HEK293 (cell line): ENCODE data around the gene TLE2.

Experiments used
- CTCF ChIP-seq: fragments of 450-650 bp; formaldehyde crosslinking; IDR thresholded peaks from 2 replicates; pipeline ENCODE4 v1.5.1; 2016; ENCODE audit warnings: missing biosample characterization, missing genetic modification characterization
- ZNF274 ChIP-seq, 2 experiments: fragments of 200-500 bp in 1 of 2; fragments of 450-650 bp in 1 of 2; sonication (Bioruptor generic) in 1 of 2; formaldehyde crosslinking in 1 of 2; IDR thresholded peaks; 2 replicates each; pipeline versions ENCODE4 v1.5.1 to v1.6.1; 2014 to 2016; ENCODE audit warnings: borderline replicate concordance in 1 of 2, inconsistent platforms in 1 of 2, low read length in 1 of 2, missing biosample characterization in 1 of 2, missing genetic modification characterization in 1 of 2

DNA sequence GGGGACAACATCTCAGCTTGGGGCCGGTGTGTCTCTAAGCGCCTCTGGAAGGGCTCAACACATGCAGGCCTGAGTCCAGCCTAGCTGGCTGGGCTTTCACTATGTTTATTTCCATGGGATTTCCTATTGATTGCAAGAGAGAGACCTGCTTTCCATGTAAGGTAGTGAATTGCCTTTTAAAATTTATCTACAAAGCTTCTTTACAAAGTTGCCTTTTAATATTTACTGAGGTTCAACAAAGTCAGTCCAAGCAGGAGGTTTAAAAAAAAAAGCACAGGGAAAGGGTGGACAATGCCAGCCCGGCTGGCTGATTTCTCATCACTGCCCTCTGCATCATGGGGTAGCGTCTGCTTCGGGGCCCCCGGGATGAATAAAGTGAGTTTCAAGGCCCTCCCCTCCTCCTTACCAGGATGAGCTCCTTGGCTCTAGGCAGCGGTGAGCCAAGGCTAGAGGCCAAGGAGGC is 15.8 kb downstream of the TLE2 start:
- TF ChIP-seq ZNF274 (IDR thresholded peaks at IDR 0.05; ENCODE audit: low read length) = no peak
- no peak for TF ChIP-seq ZNF274 (tag by site-specific recombination; IDR thresholded peaks at IDR 0.05; ENCODE audit: borderline replicate concordance)
- TF ChIP-seq CTCF (tag by site-specific recombination) = no peak
